PFSK-1 (cell line): ENCODE results near the gene PGLYRP3.

Source experiments
- FOXP2 ChIP-seq: optimal IDR thresholded peaks from 2 replicates; pipeline ENCODE3; 2011; ENCODE audit warnings: borderline replicate concordance, control low read depth, inconsistent platforms; ENCODE audit not compliant: insufficient read depth; ENCODE audit errors: extremely low read length, extremely low read depth
- POLR2AphosphoS5 ChIP-seq: IDR thresholded peaks from 2 replicates; pipeline ENCODE4 v1.6.1; 2012; ENCODE audit warnings: low read depth, mild to moderate bottlenecking, control low read depth, low read length, moderate library complexity
- REST ChIP-seq, 2 experiments: IDR thresholded peaks; 2 replicates each; pipeline versions ENCODE4 v1.6.1 to v1.8.0; 2011 to 2012; ENCODE audit warnings: low read depth in 2 of 2, low read length in 2 of 2, control low read depth in 1 of 2, inconsistent platforms in 1 of 2, mild to moderate bottlenecking in 1 of 2, moderate library complexity in 1 of 2; ENCODE audit not compliant: insufficient read depth in 1 of 2
- TAF1 ChIP-seq: IDR thresholded peaks from 2 replicates; pipeline ENCODE4 v1.6.1; 2012; ENCODE audit warnings: low read length, control low read depth, borderline replicate concordance; ENCODE audit not compliant: insufficient read depth

GRCh38 chr1:153354515-153355193 is 41.9 kb upstream of the PGLYRP3 start:
- TF ChIP-seq TAF1 (no peak), POLR2AphosphoS5 (no peak), FOXP2 (no peak), REST (IDR thresholded peaks at IDR 0.05; ENCODE audit: insufficient read depth in 1 of 2, low read depth in 2 of 2, low read length in 2 of 2) (no peak)
